IPS-NIHi7 (cell line): ENCODE data around the gene PRSS21.
A peak's percentile ranks its signal among the peaks of the same experiment; 100 is the strongest.

Source experiments
- DNase-seq: peaks from one replicate; pipeline ENCODE4 v3.0.0; 2012; ENCODE audit warnings: mixed read lengths; ENCODE audit errors: extremely low spot score

The PRSS21 gene

GRCh38 chr16:2867661-2867986 lies 50.6 kb downstream of the PRSS21 start:
- DNase-seq: no peak

GRCh38 chr16:2867987-2868789 lies 51.2 kb downstream of the PRSS21 start:
- DNase-seq: peak; percentile 98
